ENCODE results near the gene DCTPP1. TPM values are rescaled to one million over a fixed set of nuclear protein-coding genes. Genes with fewer than 3 reads are reported as not detected.
A peak's percentile ranks its signal among the peaks of the same experiment; 100 is the strongest.

Gene DCTPP1
- total RNA-seq, 1 donor = 13.8 TPM

- H3K27ac ChIP-seq (ENCODE audit: low read depth, low read length) = peak within 1 kb of the TSS; percentile 69
- DNase-seq (ENCODE audit: insufficient read length, low spot score, missing footprints) = peak; percentile 99
Observed at GRCh38 chr16:30395155-30395991, 34.5 kb downstream of the DCTPP1 start, which contains the start of gene ZNF48. Gene ZNF48 (plus strand): TSS chr16:30395420. CDS start chr16:30395795, 375 bp downstream.

GRCh38 chr16:30394592-30395154, 35.2 kb downstream of the DCTPP1 start:
- Histone ChIP-seq H4K20me1 (ENCODE audit: insufficient read depth, low read length) (no peaks in the 10 kb centered on the region), H3K4me3 (ENCODE audit: insufficient read depth, low read length) (peak overlapping the region; percentile 92), H3K79me2 (ENCODE audit: insufficient read depth, low read length) (peaks cover 17% of the 10 kb centered on the region), H3K4me2 (ENCODE audit: insufficient read depth, low read length) (peak overlapping the region; percentile 84), H2AFZ (ENCODE audit: low read length) (peak overlapping the region; percentile 89), H3K27me3 (ENCODE audit: insufficient read depth, low read length) (no peaks in the 10 kb centered on the region), H3K9me3 (ENCODE audit: low read depth, low read length) (no peaks in the 10 kb centered on the region), H3K36me3 (ENCODE audit: insufficient read depth, low read length) (peaks cover 4% of the 10 kb centered on the region), H3K4me1 (ENCODE audit: insufficient read depth, low read length) (peaks cover 20% of the 10 kb centered on the region), H3K27ac (ENCODE audit: low read depth, low read length) (peak overlapping the region; percentile 69)
- no peak for TF ChIP-seq CTCF (IDR thresholded peaks at IDR 0.05; ENCODE audit: extremely low read depth, low read depth, low read length)
- DNase-seq (ENCODE audit: insufficient read length, low spot score, missing footprints) = peak; percentile 96

More at GRCh38 chr16:30395155-30395991, 34.5 kb downstream of the DCTPP1 start, which contains the start of gene ZNF48:
- peak within 1 kb of the TSS; percentile 89 for H2AFZ ChIP-seq (ENCODE audit: low read length)
- H3K36me3 ChIP-seq (ENCODE audit: insufficient read depth, low read length) = peaks cover 4% of the 10 kb centered on the region
- H3K9me3 ChIP-seq (ENCODE audit: low read depth, low read length) = no peaks in the 10 kb centered on the region
- peak within 1 kb of the TSS; percentile 92 for H3K4me3 ChIP-seq (ENCODE audit: insufficient read depth, low read length)
- H4K20me1 ChIP-seq (ENCODE audit: insufficient read depth, low read length) = no peaks in the 10 kb centered on the region
- H3K27me3 ChIP-seq (ENCODE audit: insufficient read depth, low read length) = no peaks in the 10 kb centered on the region
- peaks cover 17% of the 10 kb centered on the region for H3K79me2 ChIP-seq (ENCODE audit: insufficient read depth, low read length)
- H3K4me2 ChIP-seq (ENCODE audit: insufficient read depth, low read length) = peak within 1 kb of the TSS; percentile 86
- H3K4me1 ChIP-seq (ENCODE audit: insufficient read depth, low read length) = peaks cover 26% of the 10 kb centered on the region
- TF ChIP-seq CTCF (IDR thresholded peaks at IDR 0.05; ENCODE audit: extremely low read depth, low read depth, low read length) = no peak

- Histone ChIP-seq H3K4me1 (ENCODE audit: insufficient read depth, low read length) (peaks cover 6% of the 10 kb centered on the region), H3K36me3 (ENCODE audit: insufficient read depth, low read length) (no peaks in the 10 kb centered on the region), H2AFZ (ENCODE audit: low read length) (no peak overlapping the region), H3K27me3 (ENCODE audit: insufficient read depth, low read length) (no peaks in the 10 kb centered on the region), H3K79me2 (ENCODE audit: insufficient read depth, low read length) (peaks cover 4% of the 10 kb centered on the region), H3K4me2 (ENCODE audit: insufficient read depth, low read length) (no peak overlapping the region), H4K20me1 (ENCODE audit: insufficient read depth, low read length) (peaks cover 8% of the 10 kb centered on the region), H3K27ac (ENCODE audit: low read depth, low read length) (no peak overlapping the region), H3K4me3 (ENCODE audit: insufficient read depth, low read length) (no peak overlapping the region), H3K9me3 (ENCODE audit: low read depth, low read length) (no peaks in the 10 kb centered on the region)
- no peak for TF ChIP-seq CTCF (IDR thresholded peaks at IDR 0.05; ENCODE audit: extremely low read depth, low read depth, low read length)
- peak; percentile 27 for DNase-seq (ENCODE audit: insufficient read length, low spot score, missing footprints)
Observed at GRCh38 chr16:30383521-30383920, 46.3 kb downstream of the DCTPP1 start.
